ENCODE data around the gene PHTF2.

DNA sequence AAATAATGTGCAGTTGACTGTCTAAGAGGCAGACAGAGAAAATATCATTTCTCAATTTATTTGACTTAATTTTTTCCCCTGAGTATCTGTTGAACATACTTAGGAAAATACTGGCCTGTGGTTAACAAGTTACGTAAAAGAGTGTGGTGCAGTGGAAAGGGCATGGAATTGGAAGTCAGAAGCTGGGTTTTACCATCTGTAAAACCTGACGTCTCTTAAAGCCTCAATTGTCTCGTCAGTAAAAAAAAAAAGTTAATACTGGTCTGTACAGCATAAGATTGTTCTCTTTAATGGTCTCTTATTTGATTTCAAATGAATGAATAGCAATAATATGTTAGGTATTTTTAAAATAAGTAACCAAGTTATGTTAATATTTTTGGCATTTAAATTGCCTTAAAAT is 67.8 kb downstream of the PHTF2 start:
- TF ChIP-seq TAF1 (IDR thresholded peaks at IDR 0.05; ENCODE audit: borderline replicate concordance, low read depth, low read length) (no peak), POLR2A (IDR thresholded peaks at IDR 0.05; ENCODE audit: low read depth, low read length) (no peak)

Measured in GM12892 (cell line).